Natural killer cell treated with Interleukin-12 subunit alpha and Interleukin-12 subunit beta and Interleukin-15 and Interleukin-18, amount 100 ng/mL, for 72 hours (primary cell): ENCODE measurements around the gene HAP1. TPM values are rescaled to one million over a fixed set of nuclear protein-coding genes. Genes with fewer than 3 reads are reported as not detected.

Source experiments
- ATAC-seq, 2 donors: fragments of 150-1000 bp; cut with Tn5 transposase in 1 of 2; sonication (Bioruptor Pico), chemical (Tn5 transposase) in 1 of 2; 2 replicates each; pipeline ENCODE4 v1.10.0; 2021
- DNase-seq: peaks from one replicate; pipeline ENCODE4 v3.0.0; 2022; ENCODE audit warnings: low spot score
- H3K27ac Mint-ChIP-seq, 2 donors: 1 replicate in 1 of 2; 2 replicates in 1 of 2; pipeline ENCODE4 v1.8.0; 2022; ENCODE audit warnings: mixed read lengths in 2 of 2, mild to moderate bottlenecking in 1 of 2, moderate library complexity in 1 of 2
- H3K27me3 Mint-ChIP-seq, 2 donors: 1 replicate in 1 of 2; 2 replicates in 1 of 2; pipeline ENCODE4 v1.8.0; 2022; ENCODE audit warnings: mixed read lengths in 2 of 2
- H3K36me3 Mint-ChIP-seq: one replicate; pipeline ENCODE4 v1.8.0; 2022; ENCODE audit warnings: mixed read lengths
- H3K4me1 Mint-ChIP-seq, 2 donors: 1 replicate in 1 of 2; 2 replicates in 1 of 2; pipeline ENCODE4 v1.8.0; 2022; ENCODE audit warnings: low read depth in 2 of 2, mixed read lengths in 2 of 2, mild to moderate bottlenecking in 1 of 2
- H3K4me3 Mint-ChIP-seq: one replicate; pipeline ENCODE4 v1.8.0; 2022; ENCODE audit warnings: mixed read lengths
- H3K9me3 Mint-ChIP-seq: 2 replicates; pipeline ENCODE4 v1.8.0; 2022; ENCODE audit warnings: mixed read lengths
- total RNA-seq, 2 donors: library from RNA; stranded (reverse); gene quantifications; one replicate each; pipeline ENCODE4 v1.2.3, GENCODE V29; 2022

The HAP1 gene
- total RNA-seq, 2 donors from 2014 or later, result not detected

GRCh38 chr17:41748275-41748674 is 13.8 kb upstream of the HAP1 start:
- no peaks in the 10 kb centered on the region for H3K4me1 Mint-ChIP-seq
- no peaks in the 10 kb centered on the region for H3K36me3 Mint-ChIP-seq
- no peaks in the 10 kb centered on the region for H3K9me3 Mint-ChIP-seq
- H3K4me3 Mint-ChIP-seq, result no peak overlapping the region
- DNase-seq, result no peak
- no peak for ATAC-seq
- no peak overlapping the region for H3K27ac Mint-ChIP-seq
- H3K27me3 Mint-ChIP-seq, result no peaks in the 10 kb centered on the region

- ATAC-seq, result no peak
These were observed 7.3 kb upstream of the HAP1 start for GRCh38 chr17:41741709-41742108.

GRCh38 chr17:41740506-41740905 is 6.1 kb upstream of the HAP1 start:
- H3K27ac Mint-ChIP-seq, result no peak overlapping the region
- H3K9me3 Mint-ChIP-seq, result no peaks in the 10 kb centered on the region

More at GRCh38 chr17:41741709-41742108, 7.3 kb upstream of the HAP1 start:
- Mint-ChIP-seq H3K4me1 (no peaks in the 10 kb centered on the region), H3K27me3 (peaks cover 7 to 9% of the 10 kb centered on the region in 2 donors), H3K36me3 (no peaks in the 10 kb centered on the region), H3K9me3 (no peaks in the 10 kb centered on the region), H3K27ac (no peak overlapping the region), H3K4me3 (no peak overlapping the region)
- no peak for DNase-seq

GRCh38 chr17:41739661-41740352 is 5.4 kb upstream of the HAP1 start:
- no peak for ATAC-seq
- Mint-ChIP-seq H3K4me3 (no peak overlapping the region), H3K36me3 (no peaks in the 10 kb centered on the region), H3K27ac (no peak overlapping the region), H3K27me3 (peaks cover 18 to 28% of the 10 kb centered on the region in 2 donors), H3K4me1 (no peaks in the 10 kb centered on the region), H3K9me3 (no peaks in the 10 kb centered on the region)
- no peak for DNase-seq

More at GRCh38 chr17:41740506-41740905, 6.1 kb upstream of the HAP1 start:
- DNase-seq, result no peak
- Mint-ChIP-seq H3K4me3 (no peak overlapping the region), H3K27me3 (peaks cover 15 to 21% of the 10 kb centered on the region in 2 donors), H3K36me3 (no peaks in the 10 kb centered on the region), H3K4me1 (no peaks in the 10 kb centered on the region)
- no peak for ATAC-seq

GRCh38 chr17:41738801-41739112 is 4.3 kb upstream of the HAP1 start:
- no peak overlapping the region for H3K27ac Mint-ChIP-seq
- H3K27me3 Mint-ChIP-seq, result peaks cover 18 to 29% of the 10 kb centered on the region in 2 donors
- no peaks in the 10 kb centered on the region for H3K9me3 Mint-ChIP-seq
- DNase-seq (no peak), ATAC-seq (no peak)
- H3K4me1 Mint-ChIP-seq, result no peaks in the 10 kb centered on the region
- H3K4me3 Mint-ChIP-seq, result no peak overlapping the region
- no peaks in the 10 kb centered on the region for H3K36me3 Mint-ChIP-seq

GRCh38 chr17:41738077-41738800 is 3.8 kb upstream of the HAP1 start:
- no peaks in the 10 kb centered on the region for H3K36me3 Mint-ChIP-seq
- no peak overlapping the region for H3K27ac Mint-ChIP-seq
- H3K27me3 Mint-ChIP-seq, result peaks cover 20 to 29% of the 10 kb centered on the region in 2 donors
- DNase-seq (peak; percentile 76), ATAC-seq (peak; percentile 89)
- no peaks in the 10 kb centered on the region for H3K9me3 Mint-ChIP-seq
- H3K4me1 Mint-ChIP-seq, result peaks cover 0 to 2% of the 10 kb centered on the region in 2 donors
- H3K4me3 Mint-ChIP-seq, result no peak overlapping the region

GRCh38 chr17:41737680-41738023 is 3.2 kb upstream of the HAP1 start:
- Mint-ChIP-seq H3K9me3 (no peaks in the 10 kb centered on the region), H3K27me3 (peaks cover 21 to 29% of the 10 kb centered on the region in 2 donors), H3K4me3 (no peak overlapping the region), H3K36me3 (no peaks in the 10 kb centered on the region), H3K4me1 (peaks cover 0 to 2% of the 10 kb centered on the region in 2 donors), H3K27ac (no peak overlapping the region)
- ATAC-seq, result peak in 1 of 2 donors; percentile 2
- DNase-seq, result no peak

- peaks cover 26 to 29% of the 10 kb centered on the region in 2 donors for H3K27me3 Mint-ChIP-seq
- no peaks in the 10 kb centered on the region for H3K36me3 Mint-ChIP-seq
- H3K4me1 Mint-ChIP-seq, result peaks cover 0 to 2% of the 10 kb centered on the region in 2 donors
- H3K4me3 Mint-ChIP-seq, result no peak overlapping the region
- no peak for DNase-seq
- ATAC-seq, result no peak
- no peaks in the 10 kb centered on the region for H3K9me3 Mint-ChIP-seq
- no peak overlapping the region for H3K27ac Mint-ChIP-seq
These were observed 2.7 kb upstream of the HAP1 start for GRCh38 chr17:41736983-41737679.

- peaks cover 0 to 2% of the 10 kb centered on the region in 2 donors for H3K4me1 Mint-ChIP-seq
- no peaks in the 10 kb centered on the region for H3K36me3 Mint-ChIP-seq
- H3K9me3 Mint-ChIP-seq, result no peaks in the 10 kb centered on the region
- no peak overlapping the region for H3K4me3 Mint-ChIP-seq
- peaks cover 35 to 37% of the 10 kb centered on the region in 2 donors for H3K27me3 Mint-ChIP-seq
- ATAC-seq (no peak), DNase-seq (no peak)
- H3K27ac Mint-ChIP-seq, result no peak overlapping the region
These were observed 1.3 kb upstream of the HAP1 start for GRCh38 chr17:41735744-41736143.

GRCh38 chr17:41734949-41735313 is 488 bp upstream of the HAP1 start:
- H3K4me1 Mint-ChIP-seq, result peaks cover 0 to 2% of the 10 kb centered on the region in 2 donors
- H3K27ac Mint-ChIP-seq, result no peak overlapping the region
- DNase-seq, result no peak
- H3K9me3 Mint-ChIP-seq, result no peaks in the 10 kb centered on the region
- peaks cover 35 to 37% of the 10 kb centered on the region in 2 donors for H3K27me3 Mint-ChIP-seq
- H3K36me3 Mint-ChIP-seq, result no peaks in the 10 kb centered on the region
- H3K4me3 Mint-ChIP-seq, result no peak overlapping the region
- no peak for ATAC-seq

GRCh38 chr17:41733348-41734138 is 900 bp downstream of the HAP1 start:
- Mint-ChIP-seq H3K27ac (no peak overlapping the region), H3K36me3 (no peaks in the 10 kb centered on the region), H3K4me1 (peaks cover 0 to 2% of the 10 kb centered on the region in 2 donors), H3K4me3 (no peak overlapping the region), H3K9me3 (no peaks in the 10 kb centered on the region), H3K27me3 (peaks cover 35 to 37% of the 10 kb centered on the region in 2 donors)
- DNase-seq, result no peak
- no peak for ATAC-seq

GRCh38 chr17:41731836-41732235 is 2.6 kb downstream of the HAP1 start:
- peaks cover 27 to 32% of the 10 kb centered on the region in 2 donors for H3K27me3 Mint-ChIP-seq
- ATAC-seq, result no peak

GRCh38 chr17:41730479-41730878 is 4.0 kb downstream of the HAP1 start:
- DNase-seq (no peak), ATAC-seq (peak in 1 of 2 donors; percentile 52)
- H3K9me3 Mint-ChIP-seq, result no peaks in the 10 kb centered on the region
- H3K4me3 Mint-ChIP-seq, result no peak overlapping the region
- no peak overlapping the region for H3K27ac Mint-ChIP-seq
- H3K27me3 Mint-ChIP-seq, result peaks cover 13 to 22% of the 10 kb centered on the region in 2 donors
- H3K4me1 Mint-ChIP-seq, result peaks cover 0 to 2% of the 10 kb centered on the region in 2 donors
- no peaks in the 10 kb centered on the region for H3K36me3 Mint-ChIP-seq

More at GRCh38 chr17:41731836-41732235, 2.6 kb downstream of the HAP1 start:
- H3K9me3 Mint-ChIP-seq, result no peaks in the 10 kb centered on the region
- no peaks in the 10 kb centered on the region for H3K36me3 Mint-ChIP-seq
- peaks cover 0 to 2% of the 10 kb centered on the region in 2 donors for H3K4me1 Mint-ChIP-seq
- DNase-seq, result no peak
- H3K4me3 Mint-ChIP-seq, result no peak overlapping the region
- no peak overlapping the region for H3K27ac Mint-ChIP-seq
